H9 (cell line): ENCODE measurements around the gene RPS14. TPM values are rescaled to one million over a fixed set of nuclear protein-coding genes. Genes with fewer than 3 reads are reported as not detected.

Experiments
- DNase-seq: peaks from one replicate; pipeline ENCODE4 v3.0.0-alpha.2; 2017
- H2AFZ ChIP-seq: one replicate; pipeline ENCODE4 v1.6.1; 2013; ENCODE audit warnings: mild to moderate bottlenecking, low read length, control low read depth, moderate library complexity
- H2AK5ac ChIP-seq: 2 replicates; pipeline ENCODE4 v1.6.1; 2013; ENCODE audit warnings: low read length, control low read depth, mixed read lengths; ENCODE audit not compliant: insufficient read length
- H2BK120ac ChIP-seq: one replicate; pipeline ENCODE4 v1.6.1; 2013; ENCODE audit warnings: low read depth, mild to moderate bottlenecking, low read length, control low read depth, inconsistent platforms; ENCODE audit not compliant: poor library complexity, severe bottlenecking
- H2BK12ac ChIP-seq: 2 replicates; pipeline ENCODE4 v1.6.1; 2013; ENCODE audit warnings: low read length, control low read depth, mixed read lengths, low read depth; ENCODE audit not compliant: insufficient read length
- H2BK15ac ChIP-seq: 2 replicates; pipeline ENCODE4 v1.6.1; 2013; ENCODE audit warnings: low read depth, low read length, control low read depth
- H2BK20ac ChIP-seq: one replicate; pipeline ENCODE4 v1.6.1; 2013; ENCODE audit warnings: low read depth, mild to moderate bottlenecking, low read length, control low read depth, inconsistent platforms; ENCODE audit not compliant: poor library complexity, severe bottlenecking
- H2BK5ac ChIP-seq: 2 replicates; pipeline ENCODE4 v1.6.1; 2013; ENCODE audit warnings: low read length, control low read depth, mixed read lengths; ENCODE audit not compliant: insufficient read length
- H3K14ac ChIP-seq: 2 replicates; pipeline ENCODE4 v1.6.1; 2013; ENCODE audit warnings: low read length, control low read depth; ENCODE audit not compliant: insufficient read depth
- H3K18ac ChIP-seq: 2 replicates; pipeline ENCODE4 v1.6.1; 2013; ENCODE audit warnings: low read depth, mild to moderate bottlenecking, mixed read lengths, low read length, control low read depth; ENCODE audit not compliant: insufficient read length
- H3K23ac ChIP-seq: 2 replicates; pipeline ENCODE4 v1.6.1; 2013; ENCODE audit warnings: low read length, control low read depth, mixed read lengths, low read depth; ENCODE audit not compliant: insufficient read length
- H3K23me2 ChIP-seq: 2 replicates; pipeline ENCODE4 v1.6.1; 2013; ENCODE audit warnings: low read depth, mild to moderate bottlenecking, mixed read lengths, low read length, control low read depth; ENCODE audit not compliant: insufficient read length, poor library complexity, severe bottlenecking
- H3K27ac ChIP-seq: 2 replicates; pipeline ENCODE4 v1.5.1; 2013; ENCODE audit warnings: low read length, control low read depth, mixed read lengths, low read depth; ENCODE audit not compliant: insufficient read length
- H3K27me3 ChIP-seq: 2 replicates; pipeline ENCODE4 v1.6.1; 2013; ENCODE audit warnings: low read length, control low read depth, inconsistent platforms; ENCODE audit not compliant: insufficient read depth
- H3K4ac ChIP-seq: 2 replicates; pipeline ENCODE4 v1.6.1; 2013; ENCODE audit warnings: low read depth, mild to moderate bottlenecking, control low read depth, inconsistent platforms, low read length, moderate library complexity
- H3K4me1 ChIP-seq: 2 replicates; pipeline ENCODE4 v1.6.1; 2013; ENCODE audit warnings: low read length, control low read depth, inconsistent platforms; ENCODE audit not compliant: insufficient read depth
- H3K4me2 ChIP-seq: 2 replicates; pipeline ENCODE4 v1.6.1; 2013; ENCODE audit warnings: low read length, control low read depth, mixed read lengths; ENCODE audit not compliant: insufficient read length, insufficient read depth
- H3K56ac ChIP-seq: 2 replicates; pipeline ENCODE4 v1.6.1; 2013; ENCODE audit warnings: low read depth, mild to moderate bottlenecking, mixed read lengths, low read length, control low read depth; ENCODE audit not compliant: insufficient read length
- H3K79me1 ChIP-seq: 2 replicates; pipeline ENCODE4 v1.6.1; 2013; ENCODE audit warnings: low read depth, mild to moderate bottlenecking, moderate library complexity, low read length, control low read depth, inconsistent platforms; ENCODE audit not compliant: insufficient read depth, poor library complexity, severe bottlenecking
- H3K79me2 ChIP-seq: 2 replicates; pipeline ENCODE4 v1.6.1; 2013; ENCODE audit warnings: low read length, control low read depth, inconsistent platforms; ENCODE audit not compliant: insufficient read depth
- H3K9ac ChIP-seq: 2 replicates; pipeline ENCODE4 v1.6.1; 2013; ENCODE audit warnings: low read length, control low read depth, mixed read lengths; ENCODE audit not compliant: insufficient read length; ENCODE audit errors: extremely low read depth
- H3K9me3 ChIP-seq: one replicate; pipeline ENCODE4 v1.6.1; 2013; ENCODE audit warnings: low read depth, low read length, inconsistent platforms; ENCODE audit not compliant: control insufficient read depth
- H3T11ph ChIP-seq: one replicate; pipeline ENCODE4 v1.6.1; 2013; ENCODE audit warnings: mild to moderate bottlenecking, low read length, control low read depth, inconsistent platforms
- H4K20me1 ChIP-seq: one replicate; pipeline ENCODE4 v1.6.1; 2013; ENCODE audit not compliant: control insufficient read depth, insufficient read length, insufficient read depth
- H4K5ac ChIP-seq: 2 replicates; pipeline ENCODE4 v1.6.1; 2013; ENCODE audit warnings: low read depth, mild to moderate bottlenecking, mixed read lengths, low read length, control low read depth; ENCODE audit not compliant: insufficient read length
- H4K8ac ChIP-seq: replicated peaks from 2 replicates; pipeline ENCODE4 v1.6.1; 2013; ENCODE audit warnings: low read length, control low read depth, mixed read lengths, low read depth; ENCODE audit not compliant: insufficient read length
- H4K91ac ChIP-seq: 2 replicates; pipeline ENCODE4 v1.6.1; 2013; ENCODE audit warnings: low read depth, mild to moderate bottlenecking, moderate library complexity, mixed read lengths, low read length, control low read depth; ENCODE audit not compliant: insufficient read length
- H3K27ac Mint-ChIP-seq, 3 experiments: 2 replicates in 2 of 3; 3 replicates in 1 of 3; pipeline ENCODE4 v1.8.0; 2020 to 2021; ENCODE audit warnings: mixed read lengths in 3 of 3, mild to moderate bottlenecking in 1 of 3, moderate library complexity in 1 of 3
- H3K27me3 Mint-ChIP-seq: 2 replicates; pipeline ENCODE4 v1.8.0; 2021; ENCODE audit warnings: low read depth, mild to moderate bottlenecking, moderate library complexity, mixed read lengths
- H3K36me3 Mint-ChIP-seq, 3 experiments: 2 replicates in 2 of 3; 3 replicates in 1 of 3; pipeline ENCODE4 v1.8.0; 2020 to 2021; ENCODE audit warnings: low read depth in 3 of 3, mixed read lengths in 3 of 3; ENCODE audit not compliant: insufficient read depth in 1 of 3
- H3K4me1 Mint-ChIP-seq, 2 experiments: 2 replicates each; pipeline ENCODE4 v1.8.0; 2020; ENCODE audit warnings: mixed read lengths in 2 of 2
- H3K4me3 Mint-ChIP-seq, 2 experiments: 2 replicates in 1 of 2; 3 replicates in 1 of 2; pipeline ENCODE4 v1.8.0; 2020 to 2021; ENCODE audit warnings: mild to moderate bottlenecking in 2 of 2, mixed read lengths in 2 of 2, moderate library complexity in 1 of 2
- H3K9me3 Mint-ChIP-seq, 2 experiments: 2 replicates in 1 of 2; 3 replicates in 1 of 2; pipeline ENCODE4 v1.8.0; 2020; ENCODE audit warnings: mild to moderate bottlenecking in 2 of 2, mixed read lengths in 2 of 2, moderate library complexity in 1 of 2
- whole genome bisulfite sequencing: extraction: QIAGEN DNeasy Blood & Tissue Kit; methylation state at CpG from one replicate; pipeline ENCODE4 v1.1.7; 2013; ENCODE audit warnings: missing lambda C conversion rate, low lambda C conversion rate, mixed read lengths; ENCODE audit not compliant: insufficient read length; ENCODE audit errors: extremely low coverage; 5-methylcytosine and 5-hydroxymethylcytosine counted together
- total RNA-seq: library from RNA; stranded (reverse); gene quantifications from 2 replicates; pipeline ENCODE4 v1.2.1, GENCODE V29; 2021
- TF ChIP-seq, protein P1 (sequence below): fragments of 200-600 bp; sonication (generic); conservative IDR thresholded peaks from 3 replicates; pipeline ENCODE4 v1.8.0; 2021; ENCODE audit warnings: antibody characterized with exemption, mild to moderate bottlenecking

RPS14 gene
- total RNA-seq, 1 experiment from 2014 or later: 2,533 TPM

DNA sequence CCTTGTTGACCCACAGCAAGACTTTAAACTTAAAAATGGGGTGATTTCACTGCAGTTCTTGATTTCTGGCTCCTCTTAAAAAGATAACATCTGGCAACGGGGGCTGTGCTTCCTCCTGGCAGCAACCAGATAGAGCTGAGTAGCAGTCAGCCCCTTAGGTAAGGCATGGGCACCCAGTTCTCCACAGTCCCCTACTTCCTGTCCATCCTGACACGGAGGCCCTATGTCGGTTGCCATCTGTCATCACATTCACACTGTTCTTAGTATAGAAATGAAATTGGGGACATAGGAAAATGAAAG, 48.5 kb downstream of the RPS14 start:
- Histone ChIP-seq H3K4me2 (no peak overlapping the region), H3K27me3 (no peaks in the 10 kb centered on the region), H3T11ph (no peak overlapping the region), H3K9me3 (no peaks in the 10 kb centered on the region), H3K56ac (no peak overlapping the region), H4K20me1 (peaks cover 2% of the 10 kb centered on the region), H2AK5ac (no peak overlapping the region), H3K4me1 (no peaks in the 10 kb centered on the region), H3K27ac (no peak overlapping the region), H2AFZ (no peak overlapping the region), H4K8ac (no peak overlapping the region), H3K9ac (no peak overlapping the region), H2BK20ac (no peak overlapping the region), H2BK120ac (no peak overlapping the region), H3K4ac (no peak overlapping the region), H2BK12ac (no peak overlapping the region), H3K23ac (no peak overlapping the region), H4K5ac (no peak overlapping the region), H2BK15ac (no peak overlapping the region), H2BK5ac (no peak overlapping the region), H3K18ac (no peak overlapping the region), H3K79me1 (no peaks in the 10 kb centered on the region), H3K23me2 (no peaks in the 10 kb centered on the region), H3K79me2 (no peaks in the 10 kb centered on the region), H4K91ac (no peak overlapping the region), H3K14ac (no peak overlapping the region)
- TF ChIP-seq, protein P1, sequence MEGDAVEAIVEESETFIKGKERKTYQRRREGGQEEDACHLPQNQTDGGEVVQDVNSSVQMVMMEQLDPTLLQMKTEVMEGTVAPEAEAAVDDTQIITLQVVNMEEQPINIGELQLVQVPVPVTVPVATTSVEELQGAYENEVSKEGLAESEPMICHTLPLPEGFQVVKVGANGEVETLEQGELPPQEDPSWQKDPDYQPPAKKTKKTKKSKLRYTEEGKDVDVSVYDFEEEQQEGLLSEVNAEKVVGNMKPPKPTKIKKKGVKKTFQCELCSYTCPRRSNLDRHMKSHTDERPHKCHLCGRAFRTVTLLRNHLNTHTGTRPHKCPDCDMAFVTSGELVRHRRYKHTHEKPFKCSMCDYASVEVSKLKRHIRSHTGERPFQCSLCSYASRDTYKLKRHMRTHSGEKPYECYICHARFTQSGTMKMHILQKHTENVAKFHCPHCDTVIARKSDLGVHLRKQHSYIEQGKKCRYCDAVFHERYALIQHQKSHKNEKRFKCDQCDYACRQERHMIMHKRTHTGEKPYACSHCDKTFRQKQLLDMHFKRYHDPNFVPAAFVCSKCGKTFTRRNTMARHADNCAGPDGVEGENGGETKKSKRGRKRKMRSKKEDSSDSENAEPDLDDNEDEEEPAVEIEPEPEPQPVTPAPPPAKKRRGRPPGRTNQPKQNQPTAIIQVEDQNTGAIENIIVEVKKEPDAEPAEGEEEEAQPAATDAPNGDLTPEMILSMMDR: no peak
- H3K4me3 Mint-ChIP-seq: no peak overlapping the region
- no peak for DNase-seq
- H3K4me1 Mint-ChIP-seq: no peaks in the 10 kb centered on the region
- peak overlapping the region in 1 of 3 experiments; percentile 48; a peak in 1 of 7 replicates for H3K27ac Mint-ChIP-seq
- no peaks in the 10 kb centered on the region for H3K27me3 Mint-ChIP-seq
- peaks cover 41 to 66% (median 56%) of the 10 kb centered on the region in 3 experiments for H3K36me3 Mint-ChIP-seq
- no peaks in the 10 kb centered on the region; a peak in 1 of 5 replicates for H3K9me3 Mint-ChIP-seq
- WGBS: no CpG with 5 or more reads among the region's 3 CpGs
